Measurements from ENCODE around the gene C1orf35. TPM values are rescaled to one million over a fixed set of nuclear protein-coding genes. Genes with fewer than 3 reads are reported as not detected.

The C1orf35 gene
- total RNA-seq, 1 donor from 2014 or later: 12.5 TPM

GRCh38 chr1:228106800-228107054, 3.6 kb upstream of the C1orf35 start:
- no peak overlapping the region for H3K4me3 ChIP-seq
- H3K27me3 ChIP-seq: no peaks in the 10 kb centered on the region
- no peak overlapping the region for H3K27ac ChIP-seq
- H3K4me1 ChIP-seq: peaks cover 34% of the 10 kb centered on the region
- H3K36me3 ChIP-seq: peaks cover 21% of the 10 kb centered on the region
- TF ChIP-seq CTCF (IDR thresholded peaks at IDR 0.05): no peak
- DNase-seq: no peak
- no peak for ATAC-seq
- H3K9me3 ChIP-seq: no peaks in the 10 kb centered on the region
- intact Hi-C loops (cut with DNase I): no loop called here

GRCh38 chr1:228105996-228106799, 3.1 kb upstream of the C1orf35 start:
- intact Hi-C loops (cut with DNase I): no loop called here

GRCh38 chr1:228105270-228105995, 2.3 kb upstream of the C1orf35 start:
- Histone ChIP-seq H3K27me3 (no peaks in the 10 kb centered on the region), H3K27ac (no peak overlapping the region), H3K36me3 (peaks cover 29% of the 10 kb centered on the region), H3K9me3 (no peaks in the 10 kb centered on the region), H3K4me3 (no peak overlapping the region), H3K4me1 (peaks cover 33% of the 10 kb centered on the region)
- DNase-seq (no peak), ATAC-seq (no peak)
- no peak for TF ChIP-seq CTCF (IDR thresholded peaks at IDR 0.05)
- intact Hi-C loops (cut with DNase I): no loop called here

More at GRCh38 chr1:228105996-228106799, 3.1 kb upstream of the C1orf35 start:
- peaks cover 38% of the 10 kb centered on the region for H3K4me1 ChIP-seq
- ATAC-seq (no peak), DNase-seq (no peak)
- no peak overlapping the region for H3K27ac ChIP-seq
- H3K4me3 ChIP-seq: no peak overlapping the region
- peaks cover 21% of the 10 kb centered on the region for H3K36me3 ChIP-seq
- no peaks in the 10 kb centered on the region for H3K27me3 ChIP-seq
- no peak for TF ChIP-seq CTCF (IDR thresholded peaks at IDR 0.05)
- H3K9me3 ChIP-seq: no peaks in the 10 kb centered on the region

- H3K9me3 ChIP-seq: no peaks in the 10 kb centered on the region
- peaks cover 35% of the 10 kb centered on the region for H3K36me3 ChIP-seq
- TF ChIP-seq CTCF (IDR thresholded peaks at IDR 0.05): no peak
- DNase-seq: no peak
- no peaks in the 10 kb centered on the region for H3K27me3 ChIP-seq
- H3K4me1 ChIP-seq: peaks cover 27% of the 10 kb centered on the region
- intact Hi-C loops (cut with DNase I): no loop called here
- ATAC-seq: no peak
- H3K4me3 ChIP-seq: no peak overlapping the region
- no peak overlapping the region for H3K27ac ChIP-seq
Measured at GRCh38 chr1:228104526-228105269, 1.6 kb upstream of the C1orf35 start.

GRCh38 chr1:228101994-228102790, 933 bp downstream of the C1orf35 start:
- no peaks in the 10 kb centered on the region for H3K27me3 ChIP-seq
- ATAC-seq (peak; percentile 45), DNase-seq (peak; percentile 81)
- intact Hi-C loops (cut with DNase I): no loop called here
- peak overlapping the region; percentile 89 for H3K27ac ChIP-seq
- peaks cover 55% of the 10 kb centered on the region for H3K36me3 ChIP-seq
- H3K4me3 ChIP-seq: peak overlapping the region; percentile 89
- peaks cover 15% of the 10 kb centered on the region for H3K4me1 ChIP-seq
- peak; percentile 18 for TF ChIP-seq CTCF (IDR thresholded peaks at IDR 0.05)
- H3K9me3 ChIP-seq: no peaks in the 10 kb centered on the region
